Neural crest cell (in vitro differentiated cells): ENCODE measurements around the gene PLAC1. TPM values are rescaled to one million over a fixed set of nuclear protein-coding genes. Genes with fewer than 3 reads are reported as not detected.

Experiments
- DNase-seq: peaks from one replicate; pipeline ENCODE4 v3.0.0; 2021; ENCODE audit warnings: low read depth, mixed read lengths, low spot score
- H3K27ac Mint-ChIP-seq: one replicate; pipeline ENCODE4 v1.8.0; 2021; ENCODE audit warnings: mild to moderate bottlenecking, mixed read lengths; ENCODE audit not compliant: unreplicated experiment
- H3K27me3 Mint-ChIP-seq: 2 replicates; pipeline ENCODE4 v1.8.0; 2021; ENCODE audit warnings: low read depth, mild to moderate bottlenecking, mixed read lengths
- H3K36me3 Mint-ChIP-seq: 2 replicates; pipeline ENCODE4 v1.8.0; 2021; ENCODE audit warnings: low read depth, mild to moderate bottlenecking, mixed read lengths
- H3K4me1 Mint-ChIP-seq: 2 replicates; pipeline ENCODE4 v1.8.0; 2021; ENCODE audit warnings: mixed read lengths
- H3K4me3 Mint-ChIP-seq: one replicate; pipeline ENCODE4 v1.8.0; 2021; ENCODE audit warnings: mild to moderate bottlenecking, mixed read lengths
- H3K9me3 Mint-ChIP-seq: 2 replicates; pipeline ENCODE4 v1.8.0; 2021; ENCODE audit warnings: mixed read lengths
- total RNA-seq: library from RNA; stranded (reverse); gene quantifications from 2 replicates; pipeline ENCODE4 v1.2.1, GENCODE V29; 2021
- TF ChIP-seq, protein P1 (sequence below): fragments of 200-600 bp; sonication (generic); conservative IDR thresholded peaks from 2 replicates; pipeline ENCODE4 v1.5.0; 2021; ENCODE audit warnings: antibody characterized with exemption, mild to moderate bottlenecking

The PLAC1 gene
- total RNA-seq, 1 donor from 2014 or later: not detected

DNA sequence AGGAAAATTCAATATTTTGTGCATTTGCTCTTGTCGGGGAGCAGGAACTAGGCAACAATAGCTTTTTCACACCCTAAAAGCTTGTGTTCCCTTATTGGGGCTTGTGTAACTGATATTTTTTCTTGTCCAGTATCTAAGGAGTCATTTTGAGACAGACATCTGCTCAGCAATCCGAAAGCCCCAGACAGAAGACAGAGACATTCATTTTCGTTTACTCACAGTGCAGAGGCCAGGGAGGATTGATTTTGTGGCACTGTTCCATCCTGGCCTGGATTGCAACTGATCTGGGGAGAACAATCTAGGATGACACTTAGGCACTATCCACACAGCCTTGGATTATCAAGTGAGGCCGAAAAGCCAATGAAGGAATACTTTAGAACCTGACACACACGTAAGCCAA is 27.4 kb upstream of the PLAC1 start:
- Mint-ChIP-seq H3K9me3 (peaks cover 7% of the 10 kb centered on the region), H3K27ac (no peak overlapping the region), H3K4me1 (no peaks in the 10 kb centered on the region), H3K36me3 (peaks cover 2% of the 10 kb centered on the region), H3K4me3 (no peak overlapping the region), H3K27me3 (no peaks in the 10 kb centered on the region)
- no peak for DNase-seq
- TF ChIP-seq, protein P1, sequence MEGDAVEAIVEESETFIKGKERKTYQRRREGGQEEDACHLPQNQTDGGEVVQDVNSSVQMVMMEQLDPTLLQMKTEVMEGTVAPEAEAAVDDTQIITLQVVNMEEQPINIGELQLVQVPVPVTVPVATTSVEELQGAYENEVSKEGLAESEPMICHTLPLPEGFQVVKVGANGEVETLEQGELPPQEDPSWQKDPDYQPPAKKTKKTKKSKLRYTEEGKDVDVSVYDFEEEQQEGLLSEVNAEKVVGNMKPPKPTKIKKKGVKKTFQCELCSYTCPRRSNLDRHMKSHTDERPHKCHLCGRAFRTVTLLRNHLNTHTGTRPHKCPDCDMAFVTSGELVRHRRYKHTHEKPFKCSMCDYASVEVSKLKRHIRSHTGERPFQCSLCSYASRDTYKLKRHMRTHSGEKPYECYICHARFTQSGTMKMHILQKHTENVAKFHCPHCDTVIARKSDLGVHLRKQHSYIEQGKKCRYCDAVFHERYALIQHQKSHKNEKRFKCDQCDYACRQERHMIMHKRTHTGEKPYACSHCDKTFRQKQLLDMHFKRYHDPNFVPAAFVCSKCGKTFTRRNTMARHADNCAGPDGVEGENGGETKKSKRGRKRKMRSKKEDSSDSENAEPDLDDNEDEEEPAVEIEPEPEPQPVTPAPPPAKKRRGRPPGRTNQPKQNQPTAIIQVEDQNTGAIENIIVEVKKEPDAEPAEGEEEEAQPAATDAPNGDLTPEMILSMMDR: no peak

DNA sequence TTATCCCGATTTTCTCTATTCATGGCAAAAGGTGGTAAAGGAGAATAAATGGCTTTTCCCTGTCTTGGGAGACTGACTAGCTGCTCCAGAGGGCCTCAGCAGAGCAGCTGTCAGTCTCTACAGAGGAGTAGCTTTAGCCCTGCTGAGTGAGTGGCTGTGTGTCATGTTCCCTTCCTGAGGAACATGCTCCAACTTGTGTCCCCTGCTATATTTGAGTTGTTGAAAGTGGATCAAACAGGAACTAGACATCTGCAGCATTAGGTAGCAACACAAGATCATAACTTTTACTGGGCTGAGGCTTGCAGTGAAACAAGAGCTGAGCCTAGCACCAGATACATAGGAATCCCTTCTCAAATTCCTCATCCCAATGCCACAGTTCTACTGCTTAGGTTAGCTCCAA is 26.7 kb upstream of the PLAC1 start:
- TF ChIP-seq, protein P1: no peak
- H3K27ac Mint-ChIP-seq: no peak overlapping the region
- peaks cover 7% of the 10 kb centered on the region for H3K9me3 Mint-ChIP-seq
- H3K36me3 Mint-ChIP-seq: peaks cover 2% of the 10 kb centered on the region
- no peaks in the 10 kb centered on the region for H3K27me3 Mint-ChIP-seq
- H3K4me1 Mint-ChIP-seq: no peaks in the 10 kb centered on the region
- no peak overlapping the region for H3K4me3 Mint-ChIP-seq
- no peak for DNase-seq

DNA sequence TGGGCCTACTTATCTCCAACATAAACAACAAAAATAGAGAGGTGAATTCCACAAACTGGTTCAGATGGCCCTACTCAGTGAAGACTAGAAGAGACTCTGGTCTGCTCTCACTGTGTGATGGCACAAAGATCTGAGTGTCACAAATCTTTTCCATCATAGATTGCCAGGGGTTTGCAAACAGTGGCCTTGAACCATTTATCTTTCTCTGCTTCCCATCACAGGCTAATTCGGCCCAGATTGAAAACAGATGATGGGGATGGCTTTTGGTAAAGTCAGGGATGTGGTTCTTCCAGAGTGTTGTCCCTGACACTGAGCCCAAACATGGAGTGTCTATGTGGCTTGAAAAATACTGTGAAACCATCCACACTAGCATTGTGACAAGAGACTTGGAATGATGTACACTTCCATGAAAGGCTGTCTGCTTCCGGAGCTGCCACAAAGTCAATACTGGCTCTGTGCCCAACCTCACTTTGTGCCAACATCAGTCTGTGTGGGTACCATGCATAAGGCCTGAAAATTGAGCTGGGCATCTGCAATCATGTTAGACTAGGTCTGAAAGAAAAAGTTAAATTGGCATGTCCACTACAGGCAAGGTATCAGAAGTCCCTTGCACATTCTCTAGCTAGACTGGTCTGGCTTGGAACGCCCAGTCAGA is 25.2 kb upstream of the PLAC1 start:
- Mint-ChIP-seq H3K27ac (no peak overlapping the region), H3K36me3 (peaks cover 2% of the 10 kb centered on the region), H3K27me3 (no peaks in the 10 kb centered on the region), H3K4me1 (no peaks in the 10 kb centered on the region), H3K4me3 (no peak overlapping the region), H3K9me3 (peaks cover 7% of the 10 kb centered on the region)
- DNase-seq: no peak
- TF ChIP-seq, protein P1: no peak

DNA sequence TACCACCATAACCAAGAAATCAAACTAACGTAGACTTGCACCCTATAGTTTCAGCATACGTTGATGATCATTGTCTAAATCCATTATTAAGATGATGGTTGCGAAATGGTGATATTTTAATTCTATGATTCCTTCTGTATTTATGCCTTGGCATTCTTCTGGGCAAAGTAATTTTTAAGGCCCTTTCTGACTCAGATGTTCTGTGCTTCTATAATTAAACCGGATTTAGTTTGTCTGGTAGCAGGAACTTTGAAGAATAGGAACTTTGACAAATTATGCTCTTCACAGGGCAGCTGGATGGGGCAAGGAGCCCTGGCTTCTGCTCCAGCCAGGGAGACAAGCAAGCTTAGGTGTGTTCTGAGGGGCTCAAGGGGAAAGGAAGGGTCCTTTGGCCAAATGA is 23.8 kb upstream of the PLAC1 start:
- TF ChIP-seq, protein P1: no peak
- peaks cover 2% of the 10 kb centered on the region for H3K36me3 Mint-ChIP-seq
- H3K4me1 Mint-ChIP-seq: no peaks in the 10 kb centered on the region

DNA sequence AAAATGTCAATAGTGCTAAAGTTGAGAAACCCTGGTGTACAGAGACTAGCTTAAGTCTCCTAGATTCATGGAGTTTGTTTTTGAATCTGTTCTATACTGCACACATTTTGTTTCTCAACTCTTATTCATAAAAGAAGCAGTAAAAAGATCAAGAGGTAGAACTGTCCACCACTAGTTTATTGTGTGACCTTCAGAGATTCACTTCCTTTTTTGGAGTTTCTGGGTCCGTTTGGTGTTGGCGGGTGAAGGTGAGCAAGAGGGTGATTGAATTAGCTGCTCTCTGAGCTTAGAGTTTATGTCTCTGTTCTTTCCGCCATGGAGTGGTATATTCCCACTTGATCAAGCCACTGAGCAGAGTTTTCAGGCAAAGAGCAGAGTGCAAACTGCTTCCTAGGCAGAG is 21.4 kb upstream of the PLAC1 start:
- no peak overlapping the region for H3K4me3 Mint-ChIP-seq
- peaks cover 5% of the 10 kb centered on the region for H3K9me3 Mint-ChIP-seq
- H3K27me3 Mint-ChIP-seq: no peaks in the 10 kb centered on the region

More for the DNA sequence above, 23.8 kb upstream of the PLAC1 start:
- Mint-ChIP-seq H3K9me3 (peaks cover 7% of the 10 kb centered on the region), H3K27me3 (no peaks in the 10 kb centered on the region), H3K27ac (no peak overlapping the region), H3K4me3 (no peak overlapping the region)
- DNase-seq: no peak

More for the DNA sequence above, 21.4 kb upstream of the PLAC1 start:
- TF ChIP-seq, protein P1: no peak
- Mint-ChIP-seq H3K4me1 (peaks cover 4% of the 10 kb centered on the region), H3K36me3 (peaks cover 2% of the 10 kb centered on the region), H3K27ac (no peak overlapping the region)
- DNase-seq: no peak
